Bronchial epithelial cell (primary cell): ENCODE data around the gene SLC4A5. TPM values are rescaled to one million over a fixed set of nuclear protein-coding genes. Genes with fewer than 3 reads are reported as not detected.

ENCODE experiments used
- DNase-seq: peaks from one replicate; pipeline ENCODE4 v3.0.0-alpha.2; 2010; ENCODE audit warnings: low read depth
- FAIRE-seq: peaks from 2 replicates; lab custom pipeline; 2011; peaks lifted over from hg19 to GRCh38; lab: Jason Lieb, UNC
- H3K27me3 ChIP-seq: 2 replicates; pipeline ENCODE4 v1.5.1; 2011; ENCODE audit warnings: low read length; ENCODE audit not compliant: control insufficient read depth, insufficient read depth
- H3K36me3 ChIP-seq: 2 replicates; pipeline ENCODE4 v1.5.1; 2011; ENCODE audit warnings: low read length; ENCODE audit not compliant: control insufficient read depth, insufficient read depth
- H3K4me3 ChIP-seq: 2 replicates; pipeline ENCODE4 v1.5.1; 2011; ENCODE audit warnings: mild to moderate bottlenecking, low read depth, low read length, control low read depth
- total RNA-seq: library from RNA; depleted of rRNA; stranded (reverse); fragments of >200 nt; gene quantifications from 2 replicates; pipeline ENCODE4 v1.2.1, GENCODE V29; 2014
- TF ChIP-seq, protein P1 (sequence below): IDR thresholded peaks from 2 replicates; pipeline ENCODE4 v1.5.1; 2011; ENCODE audit warnings: mild to moderate bottlenecking, moderate library complexity, low read length, control low read depth, inconsistent platforms; ENCODE audit not compliant: insufficient read depth, severe bottlenecking

SLC4A5 gene, protein sequence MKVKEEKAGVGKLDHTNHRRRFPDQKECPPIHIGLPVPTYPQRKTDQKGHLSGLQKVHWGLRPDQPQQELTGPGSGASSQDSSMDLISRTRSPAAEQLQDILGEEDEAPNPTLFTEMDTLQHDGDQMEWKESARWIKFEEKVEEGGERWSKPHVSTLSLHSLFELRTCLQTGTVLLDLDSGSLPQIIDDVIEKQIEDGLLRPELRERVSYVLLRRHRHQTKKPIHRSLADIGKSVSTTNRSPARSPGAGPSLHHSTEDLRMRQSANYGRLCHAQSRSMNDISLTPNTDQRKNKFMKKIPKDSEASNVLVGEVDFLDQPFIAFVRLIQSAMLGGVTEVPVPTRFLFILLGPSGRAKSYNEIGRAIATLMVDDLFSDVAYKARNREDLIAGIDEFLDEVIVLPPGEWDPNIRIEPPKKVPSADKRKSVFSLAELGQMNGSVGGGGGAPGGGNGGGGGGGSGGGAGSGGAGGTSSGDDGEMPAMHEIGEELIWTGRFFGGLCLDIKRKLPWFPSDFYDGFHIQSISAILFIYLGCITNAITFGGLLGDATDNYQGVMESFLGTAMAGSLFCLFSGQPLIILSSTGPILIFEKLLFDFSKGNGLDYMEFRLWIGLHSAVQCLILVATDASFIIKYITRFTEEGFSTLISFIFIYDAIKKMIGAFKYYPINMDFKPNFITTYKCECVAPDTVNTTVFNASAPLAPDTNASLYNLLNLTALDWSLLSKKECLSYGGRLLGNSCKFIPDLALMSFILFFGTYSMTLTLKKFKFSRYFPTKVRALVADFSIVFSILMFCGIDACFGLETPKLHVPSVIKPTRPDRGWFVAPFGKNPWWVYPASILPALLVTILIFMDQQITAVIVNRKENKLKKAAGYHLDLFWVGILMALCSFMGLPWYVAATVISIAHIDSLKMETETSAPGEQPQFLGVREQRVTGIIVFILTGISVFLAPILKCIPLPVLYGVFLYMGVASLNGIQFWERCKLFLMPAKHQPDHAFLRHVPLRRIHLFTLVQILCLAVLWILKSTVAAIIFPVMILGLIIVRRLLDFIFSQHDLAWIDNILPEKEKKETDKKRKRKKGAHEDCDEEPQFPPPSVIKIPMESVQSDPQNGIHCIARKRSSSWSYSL
- under 0.01 and 0.90 TPM in 2 replicates for total RNA-seq

DNA sequence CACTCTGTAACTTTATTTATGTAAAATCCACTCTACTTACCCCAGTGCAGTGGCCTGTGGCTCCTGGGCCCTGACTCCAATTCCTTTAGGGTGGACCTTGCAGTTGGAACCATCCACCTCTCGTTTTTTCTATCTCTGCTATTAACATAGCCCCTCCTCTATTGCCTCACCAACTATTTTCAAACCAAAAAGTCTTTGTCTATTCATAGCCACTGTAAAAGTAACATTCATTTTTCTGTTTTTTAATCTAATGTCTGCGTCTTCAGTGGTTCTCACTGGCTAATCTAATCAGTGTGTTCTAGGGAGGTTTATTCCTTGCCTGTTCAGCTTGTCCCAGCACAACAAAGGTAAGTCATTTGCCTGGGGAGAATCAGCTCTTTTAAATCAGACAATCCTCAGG is at the start of gene SLC4A5:
Gene SLC4A5 (minus strand): TSS at position 101 of the 400 bp plus-strand sequence. CDS start 28,393 bp downstream, outside the sequence.
- FAIRE-seq (no peak), DNase-seq (no peak)
- TF ChIP-seq, protein P1, sequence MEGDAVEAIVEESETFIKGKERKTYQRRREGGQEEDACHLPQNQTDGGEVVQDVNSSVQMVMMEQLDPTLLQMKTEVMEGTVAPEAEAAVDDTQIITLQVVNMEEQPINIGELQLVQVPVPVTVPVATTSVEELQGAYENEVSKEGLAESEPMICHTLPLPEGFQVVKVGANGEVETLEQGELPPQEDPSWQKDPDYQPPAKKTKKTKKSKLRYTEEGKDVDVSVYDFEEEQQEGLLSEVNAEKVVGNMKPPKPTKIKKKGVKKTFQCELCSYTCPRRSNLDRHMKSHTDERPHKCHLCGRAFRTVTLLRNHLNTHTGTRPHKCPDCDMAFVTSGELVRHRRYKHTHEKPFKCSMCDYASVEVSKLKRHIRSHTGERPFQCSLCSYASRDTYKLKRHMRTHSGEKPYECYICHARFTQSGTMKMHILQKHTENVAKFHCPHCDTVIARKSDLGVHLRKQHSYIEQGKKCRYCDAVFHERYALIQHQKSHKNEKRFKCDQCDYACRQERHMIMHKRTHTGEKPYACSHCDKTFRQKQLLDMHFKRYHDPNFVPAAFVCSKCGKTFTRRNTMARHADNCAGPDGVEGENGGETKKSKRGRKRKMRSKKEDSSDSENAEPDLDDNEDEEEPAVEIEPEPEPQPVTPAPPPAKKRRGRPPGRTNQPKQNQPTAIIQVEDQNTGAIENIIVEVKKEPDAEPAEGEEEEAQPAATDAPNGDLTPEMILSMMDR, result no peak
- no peaks in the 10 kb centered on the region for H3K27me3 ChIP-seq
- no peaks in the 10 kb centered on the region for H3K36me3 ChIP-seq
- H3K4me3 ChIP-seq, result no peak within 1 kb of the TSS

DNA sequence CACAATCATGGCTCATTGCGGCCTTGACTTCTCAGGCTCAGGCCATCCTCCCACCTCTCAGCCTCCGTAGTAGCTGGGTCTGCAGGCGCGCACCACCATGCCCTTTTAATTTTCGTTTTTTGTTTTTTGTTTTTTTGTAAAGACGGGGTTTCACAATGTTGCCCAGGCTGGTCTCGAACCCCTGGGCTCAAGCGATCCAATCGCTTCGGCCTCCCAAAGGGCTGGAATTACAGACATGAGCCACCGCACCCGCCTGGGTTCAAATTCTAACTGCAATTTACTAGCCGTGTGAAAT is 49.2 kb upstream of the SLC4A5 start:
- TF ChIP-seq, protein P1, result no peak
- FAIRE-seq (no peak), DNase-seq (no peak)
- H3K27me3 ChIP-seq, result no peaks in the 10 kb centered on the region
- no peak overlapping the region for H3K4me3 ChIP-seq
- H3K36me3 ChIP-seq, result no peaks in the 10 kb centered on the region

DNA sequence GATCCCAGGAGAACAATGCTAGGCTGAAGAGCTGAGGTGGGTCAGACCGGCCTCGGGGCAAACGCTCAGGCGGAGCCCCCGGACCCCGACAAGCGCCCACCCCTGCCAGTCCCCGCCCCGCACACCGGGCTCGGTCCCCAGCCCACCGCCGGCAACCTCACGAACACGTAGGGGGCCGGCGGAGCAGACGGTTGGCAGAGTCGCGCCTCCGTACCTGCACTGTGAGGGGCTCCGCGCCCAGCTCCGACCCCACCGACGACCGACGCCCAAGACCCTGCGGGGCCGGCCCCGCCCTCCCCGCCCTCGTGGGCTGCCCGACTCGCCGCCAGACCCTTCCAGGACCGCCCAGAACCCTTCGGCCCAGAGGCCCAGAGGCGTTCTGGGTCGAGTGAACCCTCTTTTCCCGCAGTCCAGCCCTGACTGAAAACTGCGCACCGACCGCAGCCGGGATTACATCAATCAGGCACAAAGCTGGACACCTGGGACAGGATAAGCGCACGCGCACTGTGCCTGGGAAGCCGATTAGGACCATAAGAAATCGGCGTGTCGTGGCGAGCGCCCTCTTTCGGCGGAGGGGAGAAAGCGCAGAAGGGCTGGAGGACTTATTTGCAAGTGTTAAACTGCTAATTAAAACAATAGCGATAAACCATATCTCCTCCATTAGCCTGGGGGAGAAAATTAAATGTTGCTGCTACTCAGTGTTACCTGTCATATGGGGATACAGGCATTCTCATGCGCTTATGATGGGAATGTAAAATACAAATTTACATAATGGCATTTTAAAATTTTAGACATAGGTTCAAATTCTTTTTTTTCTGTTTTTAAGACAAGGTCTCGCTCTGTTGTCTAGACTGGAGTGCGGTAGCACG is 48.6 kb upstream of the SLC4A5 start:
- FAIRE-seq, result no peak
- H3K36me3 ChIP-seq, result no peaks in the 10 kb centered on the region
- TF ChIP-seq, protein P1, result peak; percentile 94

DNA sequence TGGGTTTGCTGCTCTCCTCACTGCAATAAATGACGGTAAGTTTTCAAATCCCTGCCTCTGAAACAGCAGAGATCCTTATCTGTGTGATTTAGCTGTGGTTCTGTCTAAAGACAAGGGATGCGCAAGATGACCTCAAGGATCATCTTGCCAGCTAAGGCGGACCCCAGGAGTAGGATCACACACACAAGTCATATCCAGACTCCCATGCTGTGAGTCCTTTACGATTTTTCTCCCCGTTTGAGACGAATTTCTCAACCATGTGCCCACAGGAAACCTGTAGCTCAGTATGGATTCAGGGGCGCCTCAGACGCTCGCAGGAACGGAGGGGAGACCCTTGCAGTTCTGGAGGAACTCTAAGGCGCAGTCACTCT is 48.0 kb upstream of the SLC4A5 start:
- Histone ChIP-seq H3K27me3 (no peaks in the 10 kb centered on the region), H3K36me3 (no peaks in the 10 kb centered on the region), H3K4me3 (peak overlapping the region; percentile 71)
- DNase-seq (no peak), FAIRE-seq (no peak)
- TF ChIP-seq, protein P1, result no peak

More for the DNA sequence above, 48.6 kb upstream of the SLC4A5 start:
- Histone ChIP-seq H3K27me3 (no peaks in the 10 kb centered on the region), H3K4me3 (peak overlapping the region; percentile 71)
- peak; percentile 83 for DNase-seq

DNA sequence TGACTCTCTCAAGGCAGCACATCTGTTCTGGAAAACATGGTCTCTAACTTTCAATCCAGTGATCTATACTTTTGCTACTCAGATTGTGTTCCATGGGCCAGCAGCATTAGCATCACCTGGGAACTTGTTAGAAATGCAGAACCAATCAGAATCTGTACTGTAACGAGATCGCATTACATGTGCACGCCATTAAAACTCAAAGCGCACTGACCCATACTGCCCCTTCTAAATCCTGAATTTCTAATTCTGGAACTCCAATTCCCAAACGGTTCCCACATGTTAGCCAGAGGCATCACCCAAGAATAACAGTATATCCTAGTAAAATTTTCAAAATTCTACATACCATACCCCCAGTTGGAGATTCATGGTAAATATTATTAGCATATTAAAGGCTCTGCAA is 47.4 kb upstream of the SLC4A5 start:
- H3K36me3 ChIP-seq, result no peaks in the 10 kb centered on the region
- TF ChIP-seq, protein P1, result no peak
- H3K27me3 ChIP-seq, result no peaks in the 10 kb centered on the region
- FAIRE-seq, result no peak
- DNase-seq, result no peak
- H3K4me3 ChIP-seq, result no peak overlapping the region
